Neural cell (in vitro differentiated cells): ENCODE data around the gene PFDN2. TPM values are rescaled to one million over a fixed set of nuclear protein-coding genes. Genes with fewer than 3 reads are reported as not detected.

Experiments used
- H2AFZ ChIP-seq: fragments of 200-600, 300-800 bp; sonication (generic), shearing (Covaris generic); 2 replicates; pipeline ENCODE4 v1.6.0; 2014; ENCODE audit warnings: low read depth, mild to moderate bottlenecking, antibody characterized with exemption, low read length, moderate library complexity
- H3F3A ChIP-seq: fragments of 200-600 bp; shearing (Covaris generic); 2 replicates; pipeline ENCODE4 v1.6.1; 2016; ENCODE audit warnings: mild to moderate bottlenecking, moderate library complexity, mixed read lengths, antibody characterized with exemption, low read length; ENCODE audit not compliant: insufficient read depth, poor library complexity, severe bottlenecking
- H3K27ac ChIP-seq: fragments of 200-600, 300-800 bp; sonication (generic), shearing (Covaris generic); 2 replicates; pipeline ENCODE4 v1.5.1; 2014; ENCODE audit warnings: mild to moderate bottlenecking, low read length, moderate library complexity
- H3K27me3 ChIP-seq: fragments of 300-800, 200-600 bp; sonication (generic), shearing (Covaris generic); 2 replicates; pipeline ENCODE4 v1.6.0; 2014; ENCODE audit warnings: mild to moderate bottlenecking, low read depth, low read length, moderate library complexity; ENCODE audit not compliant: insufficient read depth
- H3K36me3 ChIP-seq: fragments of 300-800, 200-600 bp; sonication (generic), shearing (Covaris generic); 2 replicates; pipeline ENCODE4 v1.5.1; 2014; ENCODE audit warnings: mild to moderate bottlenecking, antibody characterized with exemption, low read length, moderate library complexity; ENCODE audit not compliant: insufficient read depth
- H3K4me2 ChIP-seq: fragments of 300-800, 200-600 bp; sonication (generic), shearing (Covaris generic); 2 replicates; pipeline ENCODE4 v1.6.0; 2014; ENCODE audit warnings: mild to moderate bottlenecking, low read length
- H3K4me3 ChIP-seq: fragments of 300-800, 200-600 bp; sonication (generic), shearing (Covaris generic); 2 replicates; pipeline ENCODE4 v1.5.1; 2014; ENCODE audit warnings: mild to moderate bottlenecking, low read length, moderate library complexity
- H3K79me2 ChIP-seq: fragments of 200-600 bp; shearing (Covaris generic); replicated peaks from 2 replicates; pipeline ENCODE4 v1.6.0; 2014; ENCODE audit warnings: mild to moderate bottlenecking, low read length, moderate library complexity; ENCODE audit not compliant: insufficient read depth
- H3K9ac ChIP-seq: fragments of 300-800, 200-600 bp; sonication (generic), shearing (Covaris generic); 2 replicates; pipeline ENCODE4 v1.6.1; 2016; ENCODE audit warnings: mild to moderate bottlenecking, low read length, mixed read lengths
- H3K9me2 ChIP-seq: fragments of 200-600 bp; shearing (Covaris generic); 2 replicates; pipeline ENCODE4 v1.6.1; 2016; ENCODE audit warnings: mild to moderate bottlenecking, low read length, mixed read lengths; ENCODE audit not compliant: insufficient read depth
- H3K9me3 ChIP-seq: fragments of 200-600, 300-800 bp; sonication (generic), shearing (Covaris generic); 2 replicates; pipeline ENCODE4 v1.6.1; 2016; ENCODE audit warnings: mild to moderate bottlenecking, mixed run types, low read length, moderate library complexity, mixed read lengths
- H4K20me1 ChIP-seq: fragments of 200-600 bp; shearing (Covaris generic); 2 replicates; pipeline ENCODE4 v1.6.1; 2016; ENCODE audit warnings: mild to moderate bottlenecking, mixed run types; ENCODE audit not compliant: insufficient read depth
- EP300 ChIP-seq: fragments of 450-650 bp; conservative IDR thresholded peaks from 2 replicates; pipeline ENCODE4 v1.6.1; 2014; ENCODE audit warnings: antibody characterized with exemption, mild to moderate bottlenecking, moderate library complexity; ENCODE audit not compliant: poor library complexity, severe bottlenecking
- EZH2 ChIP-seq: fragments of 200-600, 300-800 bp; shearing (Covaris generic), sonication (generic); IDR thresholded peaks from 2 replicates; pipeline ENCODE4 v1.6.1; 2014; ENCODE audit warnings: antibody characterized with exemption, low read length, borderline replicate concordance, mild to moderate bottlenecking; ENCODE audit not compliant: insufficient read depth, poor library complexity, severe bottlenecking
- MXI1 ChIP-seq: fragments of 450-650 bp; conservative IDR thresholded peaks from 2 replicates; pipeline ENCODE4 v1.6.1; 2014; ENCODE audit warnings: antibody characterized with exemption, mild to moderate bottlenecking; ENCODE audit not compliant: poor library complexity, severe bottlenecking
- POLR2AphosphoS5 ChIP-seq: IDR thresholded peaks from 2 replicates; pipeline ENCODE4 v1.6.1; 2012
- RAD21 ChIP-seq: fragments of 450-650 bp; conservative IDR thresholded peaks from 2 replicates; pipeline ENCODE4 v1.6.1; 2014; ENCODE audit warnings: antibody characterized with exemption, mild to moderate bottlenecking, moderate library complexity
- REST ChIP-seq: IDR thresholded peaks from 2 replicates; pipeline ENCODE4 v1.6.1; 2012; ENCODE audit warnings: borderline replicate concordance
- SMC3 ChIP-seq: fragments of 450-650 bp; conservative IDR thresholded peaks from 2 replicates; pipeline ENCODE4 v1.6.1; 2014; ENCODE audit warnings: antibody characterized with exemption, mild to moderate bottlenecking, moderate library complexity; ENCODE audit not compliant: poor library complexity
- TAF1 ChIP-seq: IDR thresholded peaks from 2 replicates; pipeline ENCODE4 v1.6.1; 2012; ENCODE audit warnings: low read depth
- polyA plus RNA-seq: library from polyadenylated mRNA; depleted of rRNA; stranded (reverse); fragments of >200 nt; gene quantifications from 2 replicates; pipeline ENCODE4 v1.2.3, GENCODE V29; 2014
- TF ChIP-seq, protein P1 (sequence below): fragments of 450-650 bp; IDR thresholded peaks from 2 replicates; pipeline ENCODE4 v1.5.1; 2014; ENCODE audit warnings: antibody characterized with exemption, mild to moderate bottlenecking, moderate library complexity; ENCODE audit not compliant: poor library complexity, severe bottlenecking

PFDN2 gene
- polyA plus RNA-seq, 1 donor from 2014 or later, result 193 TPM

GRCh38 chr1:161074676-161075368 is 43.0 kb downstream of the PFDN2 start:
- Histone ChIP-seq H3K9me2 (no peaks in the 10 kb centered on the region), H2AFZ (no peak overlapping the region), H3K4me2 (no peak overlapping the region), H3K9ac (no peak overlapping the region), H3K79me2 (no peaks in the 10 kb centered on the region), H3F3A (no peaks in the 10 kb centered on the region), H3K9me3 (no peaks in the 10 kb centered on the region), H3K4me3 (no peak overlapping the region), H4K20me1 (no peaks in the 10 kb centered on the region), H3K27me3 (no peaks in the 10 kb centered on the region), H3K36me3 (no peaks in the 10 kb centered on the region), H3K27ac (no peak overlapping the region)
- TF ChIP-seq EP300 (no peak), REST (no peak), EZH2 (no peak), SMC3 (no peak), RAD21 (no peak), MXI1 (no peak), TAF1 (no peak), POLR2AphosphoS5 (no peak)
- TF ChIP-seq, protein P1, sequence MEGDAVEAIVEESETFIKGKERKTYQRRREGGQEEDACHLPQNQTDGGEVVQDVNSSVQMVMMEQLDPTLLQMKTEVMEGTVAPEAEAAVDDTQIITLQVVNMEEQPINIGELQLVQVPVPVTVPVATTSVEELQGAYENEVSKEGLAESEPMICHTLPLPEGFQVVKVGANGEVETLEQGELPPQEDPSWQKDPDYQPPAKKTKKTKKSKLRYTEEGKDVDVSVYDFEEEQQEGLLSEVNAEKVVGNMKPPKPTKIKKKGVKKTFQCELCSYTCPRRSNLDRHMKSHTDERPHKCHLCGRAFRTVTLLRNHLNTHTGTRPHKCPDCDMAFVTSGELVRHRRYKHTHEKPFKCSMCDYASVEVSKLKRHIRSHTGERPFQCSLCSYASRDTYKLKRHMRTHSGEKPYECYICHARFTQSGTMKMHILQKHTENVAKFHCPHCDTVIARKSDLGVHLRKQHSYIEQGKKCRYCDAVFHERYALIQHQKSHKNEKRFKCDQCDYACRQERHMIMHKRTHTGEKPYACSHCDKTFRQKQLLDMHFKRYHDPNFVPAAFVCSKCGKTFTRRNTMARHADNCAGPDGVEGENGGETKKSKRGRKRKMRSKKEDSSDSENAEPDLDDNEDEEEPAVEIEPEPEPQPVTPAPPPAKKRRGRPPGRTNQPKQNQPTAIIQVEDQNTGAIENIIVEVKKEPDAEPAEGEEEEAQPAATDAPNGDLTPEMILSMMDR, result no peak

DNA sequence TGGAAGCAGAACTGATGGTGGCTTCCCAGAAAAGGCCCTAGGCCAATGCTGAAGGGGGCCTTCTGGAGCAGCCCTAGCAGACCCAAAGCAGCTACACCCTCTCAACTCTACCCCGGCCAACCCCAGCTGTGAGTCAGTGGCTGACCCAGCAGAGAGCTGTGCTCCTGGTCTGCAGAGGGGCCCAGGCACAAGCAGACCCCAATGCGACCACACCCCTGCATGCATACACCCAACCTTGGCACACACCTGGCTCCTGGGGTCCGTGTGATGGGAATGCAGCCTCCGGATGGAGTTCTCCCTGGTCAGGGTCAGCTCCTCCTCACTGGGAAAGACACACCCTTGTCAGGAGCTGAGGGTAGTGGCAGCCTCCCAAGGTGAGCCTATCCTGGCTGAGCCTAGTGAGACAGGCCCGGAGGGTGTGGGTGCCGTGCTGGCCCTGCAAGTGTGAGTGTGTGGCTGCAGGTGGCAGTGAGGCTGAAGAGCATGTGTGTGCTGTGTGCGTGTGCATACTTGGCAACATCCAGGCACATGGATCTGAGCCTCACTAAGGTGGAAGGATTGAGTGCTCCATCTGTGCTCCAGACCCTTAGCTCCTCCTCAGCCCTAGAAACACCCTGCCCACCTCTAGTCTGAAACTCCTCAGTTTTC is 44.2 kb downstream of the PFDN2 start:
- Histone ChIP-seq H3K9ac (no peak overlapping the region), H3K27me3 (no peaks in the 10 kb centered on the region), H3K27ac (no peak overlapping the region), H3K4me3 (no peak overlapping the region), H3K36me3 (no peaks in the 10 kb centered on the region), H3K9me3 (no peaks in the 10 kb centered on the region), H4K20me1 (no peaks in the 10 kb centered on the region), H2AFZ (no peak overlapping the region), H3F3A (no peaks in the 10 kb centered on the region), H3K9me2 (no peaks in the 10 kb centered on the region), H3K79me2 (no peaks in the 10 kb centered on the region), H3K4me2 (no peak overlapping the region)
- TF ChIP-seq POLR2AphosphoS5, result no peak
- TF ChIP-seq EZH2, result no peak
- no peak for TF ChIP-seq RAD21
- TF ChIP-seq TAF1, result no peak
- TF ChIP-seq SMC3, result no peak
